NCI-H82 (cell line): ENCODE results near the gene CIBAR2.

Experiments
- DNase-seq: peaks from one replicate; lab custom pipeline; 2025; lab: John Stamatoyannopoulos, UW

The CIBAR2 gene

DNA sequence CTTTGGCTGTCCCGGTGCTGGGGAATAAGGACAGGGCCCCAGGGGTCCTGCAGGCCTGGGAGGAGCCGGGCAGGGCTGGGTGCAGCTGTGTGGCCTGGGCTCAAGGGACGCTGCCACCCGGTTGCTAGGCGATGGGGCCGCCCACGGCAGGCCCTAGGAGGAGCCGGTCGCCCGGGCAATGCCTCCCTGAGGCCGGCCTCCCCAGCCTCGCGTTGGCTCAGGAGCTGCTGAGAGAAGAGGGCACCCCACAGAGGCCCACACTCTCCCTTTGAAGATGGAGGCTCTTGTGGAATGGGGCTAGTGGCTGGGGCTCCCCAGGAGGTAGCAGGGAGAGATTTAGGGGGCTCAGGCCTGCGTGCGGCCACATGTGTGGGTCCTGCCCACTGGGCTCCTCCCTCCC, at the start of gene CIBAR2:
TSS of gene CIBAR2 (minus strand) at position 109 of the 400 bp plus-strand sequence. CDS start 120 bp downstream, outside the sequence.
- no peak for DNase-seq

DNA sequence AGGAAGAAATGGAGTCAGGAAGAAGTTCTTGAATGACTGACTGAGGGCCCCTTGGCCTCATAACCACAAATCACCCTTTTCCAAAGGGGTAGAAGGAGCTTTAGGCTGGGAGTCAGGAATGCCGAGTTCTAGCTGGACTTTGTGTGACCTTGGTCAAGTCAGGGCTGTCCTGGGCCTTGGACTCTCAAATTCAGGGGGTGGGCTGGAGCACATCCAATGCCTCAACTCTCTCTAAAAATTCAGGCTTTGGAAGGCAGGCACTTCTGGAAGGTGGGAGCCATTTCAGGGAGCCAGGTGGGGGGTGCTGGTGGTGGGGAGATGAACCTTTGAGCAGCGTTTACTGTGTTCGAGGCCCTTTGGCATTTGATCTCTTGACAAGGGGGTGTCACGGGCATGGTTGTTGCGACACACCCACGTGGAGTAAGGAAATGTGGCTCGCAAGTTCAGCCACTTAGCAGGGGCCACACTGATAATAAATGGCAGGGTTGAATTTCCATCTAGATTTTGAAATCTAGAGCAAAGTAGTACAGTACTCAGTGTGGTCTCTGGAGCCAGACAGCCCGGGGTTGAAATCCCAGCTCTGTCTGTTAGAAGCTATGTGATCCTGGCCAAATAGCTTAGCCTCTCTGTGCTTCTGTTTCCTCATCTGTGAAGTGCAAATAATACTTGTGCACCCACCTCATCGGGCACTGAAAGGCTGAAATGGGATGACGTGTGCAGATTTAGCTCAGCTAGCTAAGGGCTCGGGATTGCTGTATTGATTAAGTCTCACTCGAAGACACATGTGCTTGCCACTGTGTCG, 47.1 kb upstream of the CIBAR2 start:
- DNase-seq = no peak

DNA sequence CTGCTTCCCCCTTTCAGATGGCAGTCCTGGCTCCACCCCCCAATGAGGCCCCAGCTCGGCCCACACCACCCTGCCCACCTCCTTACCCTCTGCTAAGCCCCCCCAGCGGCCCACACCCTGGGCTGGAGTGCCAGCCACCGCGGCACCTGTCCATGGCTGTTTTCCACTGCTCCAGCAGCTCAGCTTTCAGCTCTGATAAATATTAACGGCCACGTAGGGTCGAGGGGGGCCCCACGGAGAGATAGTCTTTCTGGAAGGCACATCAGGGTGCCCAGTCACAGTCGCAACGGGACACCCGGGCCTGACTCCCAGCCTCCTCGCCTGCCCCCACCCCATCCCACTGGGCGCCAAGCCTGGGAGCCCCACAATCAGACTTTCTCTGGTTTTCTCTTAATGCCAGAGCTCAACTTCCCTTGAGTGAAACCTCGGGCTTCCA, 46.5 kb upstream of the CIBAR2 start:
- DNase-seq = no peak

DNA sequence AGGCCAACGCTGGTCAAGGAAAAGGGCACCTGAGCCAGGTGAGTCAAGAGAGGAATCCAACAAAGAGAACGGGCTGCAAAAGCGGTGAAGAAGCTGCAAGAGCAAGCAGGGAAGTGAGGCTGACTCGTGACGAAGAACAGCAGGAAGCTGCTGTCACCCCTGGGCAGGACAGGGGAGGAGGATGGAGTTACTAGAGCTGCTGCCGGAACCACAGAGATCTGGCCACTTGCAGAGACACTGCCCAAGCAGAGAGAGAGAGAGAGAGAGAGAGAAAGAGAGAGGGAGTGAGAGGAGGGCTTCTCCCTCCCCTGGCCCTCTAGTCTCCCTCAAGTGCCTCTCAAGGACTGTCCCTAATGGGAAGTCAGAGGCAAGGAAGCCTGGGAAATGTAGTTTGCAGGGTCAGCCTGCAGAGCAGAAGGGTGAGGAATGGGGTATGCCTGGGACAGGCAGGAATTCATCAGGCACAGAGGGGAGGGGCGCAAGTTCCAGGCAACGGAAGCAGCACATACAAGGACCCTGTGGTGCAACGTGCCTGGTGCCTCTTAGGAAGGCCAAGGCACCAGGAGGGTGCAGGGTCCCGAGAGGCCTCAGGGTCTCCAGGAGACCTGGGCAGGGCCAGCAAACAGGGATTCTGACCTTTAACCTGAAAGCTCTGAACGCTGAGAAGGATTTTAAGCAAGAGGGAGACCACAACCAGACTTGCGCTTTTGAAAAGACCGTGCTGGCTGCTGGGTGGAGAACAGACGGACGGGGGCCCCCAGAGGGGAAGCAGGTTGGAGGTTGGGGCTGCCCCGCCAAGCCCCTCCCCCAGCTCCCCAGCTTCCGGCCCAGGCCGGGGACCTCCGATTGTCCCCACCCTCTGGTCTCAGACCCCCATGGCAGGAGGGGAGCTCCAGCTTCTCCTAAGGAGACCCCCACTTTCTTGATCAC, 45.8 kb upstream of the CIBAR2 start:
- DNase-seq = peak; percentile 70

DNA sequence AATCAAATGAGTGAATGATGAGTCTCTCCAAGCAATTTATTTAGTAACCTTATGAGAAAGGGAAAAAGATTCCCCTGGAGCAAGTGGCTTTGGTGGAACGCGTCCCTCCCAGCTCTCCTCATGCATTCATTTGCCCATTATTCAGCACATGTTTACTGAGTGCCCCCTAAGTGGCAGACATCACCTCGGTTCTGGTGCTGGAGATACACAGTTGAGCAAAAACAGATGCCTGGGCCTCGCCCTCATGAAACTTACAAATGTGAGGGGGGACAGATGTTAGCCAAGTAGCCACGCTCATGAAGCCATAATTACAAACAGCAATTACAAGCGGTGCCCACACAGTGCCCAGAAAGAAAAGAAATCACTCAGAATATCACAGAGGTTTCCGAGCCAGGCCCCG, 45.1 kb upstream of the CIBAR2 start:
- no peak for DNase-seq

DNA sequence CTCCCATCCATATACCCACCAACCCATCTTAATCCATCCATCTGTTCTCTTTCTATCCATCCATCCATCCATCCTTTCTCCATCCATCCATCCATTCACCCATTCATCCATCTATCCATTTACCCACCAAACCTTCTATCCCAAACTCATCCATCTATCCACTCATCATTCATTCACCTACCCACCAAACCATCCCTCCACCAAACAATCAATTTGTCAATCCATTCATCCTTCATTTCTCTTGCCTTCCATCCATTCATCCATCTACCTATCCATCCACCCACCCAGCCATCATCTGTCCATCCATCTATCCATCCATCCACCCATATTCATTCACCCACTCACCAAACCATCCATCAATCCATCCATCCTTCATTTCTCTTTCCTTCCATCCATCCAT, 44.6 kb upstream of the CIBAR2 start:
- DNase-seq = no peak

DNA sequence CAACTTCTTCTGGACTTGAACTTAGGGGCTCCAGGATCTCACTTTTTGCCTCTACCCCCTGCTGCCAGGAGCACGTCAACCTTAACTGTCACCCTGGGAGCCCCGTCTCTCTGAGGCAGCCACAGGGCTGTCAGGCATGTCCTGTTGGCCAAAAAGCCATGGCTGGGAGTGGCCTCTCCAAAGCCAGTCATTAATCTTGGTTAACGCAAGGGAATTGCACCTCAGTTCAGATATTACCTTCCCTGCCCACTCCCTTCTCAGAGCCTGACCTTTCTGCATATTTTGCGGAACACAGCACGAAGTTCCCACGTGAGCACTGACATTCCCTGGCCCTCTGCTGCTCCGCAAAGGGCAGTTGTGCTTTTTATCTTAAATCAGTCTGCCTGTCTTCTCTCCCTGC, 44.2 kb upstream of the CIBAR2 start:
- no peak for DNase-seq

DNA sequence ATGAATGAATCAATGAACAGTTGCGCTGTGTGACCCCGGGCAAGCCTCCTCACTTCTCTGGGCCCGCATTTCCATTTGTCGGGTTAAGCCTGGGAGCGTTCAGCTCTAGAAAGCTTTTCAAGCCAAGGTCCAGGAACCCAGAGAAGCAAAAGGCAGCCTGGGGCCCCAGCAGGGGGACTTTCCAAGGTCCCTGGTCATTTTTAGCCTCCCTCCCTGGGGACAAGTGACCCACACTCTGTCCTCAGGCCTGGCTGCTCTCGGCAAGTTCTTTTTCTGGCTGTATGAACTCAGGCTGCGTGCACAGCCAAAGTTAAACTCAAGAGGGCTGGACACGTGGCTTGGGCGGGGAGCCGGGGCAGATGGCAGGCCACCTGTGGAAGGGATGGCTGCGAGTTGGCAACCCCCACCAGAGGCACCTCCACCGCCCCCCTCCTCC, 41.4 kb upstream of the CIBAR2 start:
- DNase-seq = peak; percentile 61

DNA sequence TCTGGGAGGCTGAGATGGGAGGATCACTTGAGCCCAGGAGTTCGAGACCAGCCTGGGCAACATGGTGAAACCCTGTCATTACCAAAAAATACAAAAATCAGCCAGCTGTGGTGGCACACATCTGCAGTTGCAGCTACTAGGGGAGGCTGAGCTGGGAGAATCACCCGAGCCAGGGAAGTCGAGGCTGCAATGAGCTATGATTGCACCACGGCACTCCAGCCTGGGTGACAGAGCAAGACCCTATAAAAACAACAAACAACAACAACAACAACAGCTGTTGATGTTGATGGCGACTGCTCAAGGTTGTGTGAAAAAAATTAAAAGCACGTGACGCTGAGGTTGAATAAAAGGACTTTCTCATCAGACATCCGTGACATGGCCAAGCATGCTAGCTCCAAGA, 40.8 kb upstream of the CIBAR2 start:
- DNase-seq = no peak

DNA sequence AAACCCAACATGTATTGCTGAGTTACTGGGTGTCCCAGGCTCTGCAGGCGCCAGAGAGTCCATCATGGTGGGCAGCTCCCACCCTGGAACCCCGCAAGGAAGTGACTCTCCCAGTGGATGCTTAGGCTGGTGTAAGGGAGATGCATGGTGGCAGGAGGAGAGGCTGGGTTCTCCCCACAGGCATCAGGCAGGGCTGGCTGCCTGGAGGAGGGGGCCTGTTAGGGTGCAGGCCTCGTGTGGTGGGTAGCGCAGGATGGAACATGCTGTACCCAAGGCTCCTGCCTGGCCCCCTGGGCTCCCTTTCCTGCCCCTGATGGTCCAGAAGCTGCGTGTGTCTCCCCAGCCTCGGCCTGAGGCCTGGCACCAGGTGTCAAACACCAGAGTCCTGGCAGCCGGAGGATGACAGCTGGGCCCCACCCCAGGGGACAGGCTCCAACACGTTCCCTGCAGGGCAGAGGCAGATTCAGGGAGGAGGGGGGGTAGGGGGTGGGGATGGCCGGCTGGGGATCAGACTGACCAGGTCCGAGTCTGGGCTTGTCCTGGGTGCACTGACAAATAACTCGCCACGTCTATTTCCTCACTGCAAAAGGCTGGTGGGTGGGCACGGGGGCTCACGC, 40.2 kb upstream of the CIBAR2 start:
- DNase-seq = peak; percentile 47

DNA sequence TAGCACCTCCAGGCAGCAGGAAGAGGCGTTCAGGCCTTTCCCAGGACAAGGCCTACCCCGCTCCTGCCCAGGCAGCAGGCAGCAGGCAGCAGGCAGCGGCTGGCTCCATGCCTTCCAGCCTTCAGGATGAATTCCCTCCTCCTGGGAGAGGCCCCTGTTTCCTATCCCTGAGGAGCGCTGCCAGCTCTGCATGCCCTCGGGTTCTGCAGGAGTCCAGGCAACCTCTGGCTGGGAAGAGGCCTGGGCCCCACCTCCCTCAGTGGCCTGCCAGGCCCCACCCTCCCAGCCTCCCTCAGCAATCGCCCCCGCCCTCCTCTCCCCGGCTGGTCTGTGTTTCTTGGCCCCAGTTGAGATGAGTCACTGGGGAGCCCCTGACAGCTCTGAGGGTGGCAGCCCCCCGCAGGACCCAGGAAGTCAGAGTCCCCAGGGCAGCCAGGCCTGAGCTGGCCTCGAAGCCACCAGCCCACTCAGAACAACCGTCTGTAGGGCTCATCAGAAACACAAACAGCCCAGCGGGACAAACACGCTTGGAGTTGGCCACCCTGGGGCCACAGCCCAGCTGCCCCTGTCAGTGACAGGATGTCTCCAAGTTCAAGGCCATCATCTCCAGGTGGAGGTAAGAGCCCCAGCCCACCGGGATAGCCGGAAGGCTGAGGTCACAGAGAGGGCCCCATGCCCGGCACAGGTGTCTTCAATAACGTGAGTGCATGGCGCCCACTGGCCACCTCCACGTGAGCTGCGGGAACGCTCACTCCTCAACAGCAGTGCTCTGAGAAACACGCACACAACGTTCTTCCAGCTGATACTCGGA, 39.5 kb upstream of the CIBAR2 start:
- no peak for DNase-seq

DNA sequence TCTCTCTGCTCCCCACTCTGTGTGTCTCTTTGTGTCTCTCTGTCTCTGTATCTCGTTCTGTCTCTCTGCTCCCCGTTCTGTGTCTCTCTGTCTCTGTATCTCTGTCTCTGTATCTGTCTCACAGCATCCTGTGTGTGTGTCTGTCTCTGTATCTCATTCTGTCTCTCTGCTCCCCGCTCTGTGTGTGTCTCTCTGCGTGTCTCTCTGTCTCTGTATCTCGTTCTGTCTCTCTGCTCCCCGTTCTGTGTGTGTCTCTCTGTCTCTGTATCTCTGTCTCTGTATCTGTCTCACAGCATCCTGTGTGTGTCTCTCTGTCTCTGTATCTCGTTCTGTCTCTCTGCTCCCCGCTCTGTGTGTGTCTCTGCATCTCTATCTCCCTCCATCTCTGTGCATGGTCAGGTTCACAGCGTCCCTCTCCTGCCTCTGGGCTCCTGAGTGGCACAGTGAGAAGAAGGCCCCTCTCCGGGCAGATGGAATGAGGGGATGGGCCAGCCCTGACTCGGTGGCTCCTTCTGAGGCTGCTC, 38.9 kb upstream of the CIBAR2 start:
- DNase-seq = no peak

DNA sequence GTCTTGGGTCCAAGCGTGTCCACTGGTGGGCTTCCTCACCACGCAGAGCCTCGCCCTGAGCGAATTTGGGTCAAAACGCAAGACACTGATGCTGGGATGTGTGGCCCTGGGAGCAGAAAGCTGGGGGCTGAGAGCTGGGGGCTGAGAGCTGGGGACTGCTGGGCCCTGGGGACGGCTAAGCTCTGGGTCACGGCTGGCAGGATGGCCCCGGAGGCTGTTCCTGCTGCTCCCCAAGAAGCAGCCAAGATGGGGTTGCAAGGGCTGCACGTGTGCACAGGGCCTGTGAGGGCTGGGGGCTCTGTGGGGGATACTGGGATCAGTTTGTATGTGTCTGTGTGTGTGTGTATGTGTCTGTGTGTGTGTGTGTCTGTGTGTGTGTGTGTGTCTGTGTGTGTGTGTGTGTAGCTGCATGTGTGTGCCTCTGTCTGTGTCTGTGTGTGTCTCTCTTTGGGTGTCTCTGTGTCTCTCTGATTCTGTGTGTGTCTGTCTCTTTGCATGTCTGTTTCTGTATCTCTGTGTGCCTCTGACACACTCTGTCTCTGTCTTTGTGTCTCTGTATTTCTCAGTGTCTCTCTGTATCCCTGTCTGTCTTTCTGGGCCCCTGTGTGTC, 38.2 kb upstream of the CIBAR2 start:
- DNase-seq = no peak

DNA sequence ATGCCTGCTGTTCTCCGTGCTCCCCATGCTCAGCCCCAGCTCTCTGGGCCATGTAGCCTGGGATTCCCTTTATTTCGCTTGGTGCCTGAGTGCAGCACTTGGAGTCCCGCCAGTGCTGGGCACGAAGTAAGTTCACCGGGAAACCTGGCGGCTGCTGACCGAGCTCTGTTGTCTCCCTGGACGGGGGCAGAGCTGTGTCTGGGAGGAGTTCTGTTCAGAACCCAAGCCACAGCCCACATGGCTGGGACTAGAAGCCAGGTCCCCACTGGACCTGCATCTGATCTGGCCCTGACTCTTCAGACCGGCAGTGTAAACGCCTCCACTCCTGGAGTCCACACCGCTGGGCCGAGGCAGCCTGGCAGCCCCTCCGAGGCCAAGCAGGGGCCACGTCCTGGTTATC, 37.5 kb upstream of the CIBAR2 start:
- DNase-seq = no peak

DNA sequence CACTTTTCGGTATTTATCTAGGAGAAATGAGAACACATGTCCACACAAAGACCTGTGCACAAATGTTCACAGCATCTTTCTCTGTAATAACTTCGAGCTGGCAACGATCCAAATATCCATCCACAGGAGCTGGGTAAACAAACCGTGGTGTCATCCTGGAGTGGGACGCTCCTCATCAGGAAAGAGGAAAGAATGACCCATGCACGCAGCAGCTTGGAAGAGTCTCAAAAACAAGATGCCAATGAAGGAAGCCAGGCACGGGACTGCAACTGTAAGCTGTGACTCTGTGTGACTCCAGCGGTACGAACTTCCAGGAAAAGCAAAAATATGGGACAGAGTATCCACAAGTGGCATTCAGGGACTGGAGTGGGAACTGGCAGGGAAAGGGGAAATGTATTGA, 36.7 kb upstream of the CIBAR2 start:
- peak; percentile 25 for DNase-seq

DNA sequence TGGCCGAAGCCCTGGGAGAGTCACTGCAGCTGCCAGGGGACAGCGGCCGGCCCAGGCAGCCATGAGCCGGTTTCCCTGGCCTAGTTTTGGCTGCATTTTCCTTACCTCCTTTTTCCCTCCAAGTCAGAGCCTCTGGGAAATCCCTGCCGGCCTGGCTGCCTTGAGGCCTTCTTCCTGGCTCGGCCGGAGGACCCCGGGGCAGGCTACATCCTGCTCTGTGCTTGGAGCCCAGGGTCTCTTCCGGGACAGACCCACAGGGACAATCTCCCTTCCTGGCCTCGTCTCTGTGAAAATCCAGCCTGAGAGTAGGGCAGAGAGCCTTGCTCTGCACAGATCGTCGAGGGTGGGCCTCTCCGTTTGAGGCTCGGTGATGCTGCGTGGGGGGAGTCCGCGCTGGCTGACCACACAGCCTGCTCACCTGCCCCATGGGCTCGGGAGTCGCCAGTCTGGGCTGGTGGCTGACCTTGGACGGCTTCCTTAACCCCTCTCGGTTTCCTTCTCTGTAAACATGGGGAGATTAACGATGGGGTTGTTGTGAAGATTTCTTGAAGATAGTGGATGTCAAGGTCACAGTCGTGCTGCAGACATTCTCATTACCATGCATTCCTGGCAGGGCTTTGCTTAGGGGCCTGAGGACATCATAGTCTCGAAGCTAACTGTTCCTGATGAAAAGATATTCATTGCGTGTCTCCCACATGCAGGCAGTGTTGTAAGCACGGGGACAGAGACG, 34.8 kb upstream of the CIBAR2 start:
- DNase-seq = no peak

DNA sequence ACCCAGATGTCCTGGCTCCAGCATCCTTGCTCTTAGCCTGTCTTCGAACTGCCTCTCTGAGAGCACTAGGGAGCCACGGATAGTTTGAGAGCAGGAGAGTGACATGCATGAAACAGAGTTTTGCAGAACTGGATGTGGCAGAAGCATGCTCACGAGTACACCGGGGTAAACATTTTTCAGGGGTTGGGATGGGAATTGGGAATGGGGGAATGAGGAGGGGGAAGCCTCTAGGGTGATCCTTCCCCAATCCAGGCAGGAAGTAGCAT, 34.2 kb upstream of the CIBAR2 start:
- no peak for DNase-seq

DNA sequence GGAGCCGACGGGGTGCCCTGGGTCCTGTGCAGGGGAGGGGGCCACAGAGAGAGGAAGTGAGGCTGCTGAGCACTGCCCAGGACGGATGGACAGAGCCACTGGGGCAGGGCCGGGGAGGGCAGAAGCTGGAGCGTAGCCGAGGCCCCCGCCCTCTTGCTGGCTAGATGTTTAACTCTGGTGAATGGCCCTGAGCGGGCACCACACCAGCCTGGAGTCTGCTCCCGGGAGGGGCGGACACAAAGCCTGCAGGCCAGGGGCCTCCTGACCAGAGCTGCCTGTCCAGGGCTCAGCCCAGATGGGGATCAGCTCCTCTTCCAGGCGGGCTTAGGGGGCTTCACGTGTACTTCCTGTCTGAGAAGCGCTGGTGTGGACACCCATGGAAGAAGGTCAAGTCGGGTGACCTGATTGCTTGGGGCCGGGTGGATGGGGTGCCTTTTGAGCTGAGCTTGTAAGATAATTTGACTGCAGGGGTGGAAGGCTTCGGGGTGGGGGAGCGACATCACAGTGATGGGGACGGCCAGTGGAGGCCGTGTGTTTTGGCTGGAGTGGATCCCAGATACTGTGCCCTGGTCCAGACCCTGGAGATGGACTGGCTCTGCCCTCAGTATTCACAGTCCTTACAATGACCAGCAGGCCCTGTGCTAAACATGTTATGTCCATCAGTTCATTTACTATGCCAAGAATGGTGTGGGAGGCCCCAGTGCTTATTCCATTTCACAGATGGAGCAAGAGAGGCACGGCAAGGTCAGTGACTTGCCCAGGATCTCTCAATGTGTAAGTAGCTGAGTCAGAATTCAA, 33.7 kb upstream of the CIBAR2 start:
- DNase-seq = no peak

DNA sequence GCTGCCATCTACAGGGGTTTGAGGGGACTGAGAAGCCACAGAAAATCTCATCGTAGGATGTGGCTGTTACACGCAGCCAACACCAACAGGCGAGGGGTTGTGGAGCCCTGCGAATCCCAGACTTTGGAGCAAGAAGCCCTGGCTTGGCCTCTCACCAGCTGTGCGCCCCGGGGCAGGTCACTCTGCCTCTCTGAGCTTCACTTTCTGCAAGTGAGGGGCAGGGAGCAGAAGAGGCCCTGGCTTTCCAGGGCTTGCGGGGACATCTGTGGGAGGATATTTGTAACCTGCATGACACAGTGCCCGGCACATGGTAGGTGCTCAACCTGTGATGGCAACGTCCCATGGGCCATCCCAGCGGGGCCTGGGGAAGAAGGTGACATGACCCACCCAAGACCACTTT, 32.9 kb upstream of the CIBAR2 start:
- DNase-seq = no peak
